Measurements from ENCODE around the gene KIF26B.

DNA sequence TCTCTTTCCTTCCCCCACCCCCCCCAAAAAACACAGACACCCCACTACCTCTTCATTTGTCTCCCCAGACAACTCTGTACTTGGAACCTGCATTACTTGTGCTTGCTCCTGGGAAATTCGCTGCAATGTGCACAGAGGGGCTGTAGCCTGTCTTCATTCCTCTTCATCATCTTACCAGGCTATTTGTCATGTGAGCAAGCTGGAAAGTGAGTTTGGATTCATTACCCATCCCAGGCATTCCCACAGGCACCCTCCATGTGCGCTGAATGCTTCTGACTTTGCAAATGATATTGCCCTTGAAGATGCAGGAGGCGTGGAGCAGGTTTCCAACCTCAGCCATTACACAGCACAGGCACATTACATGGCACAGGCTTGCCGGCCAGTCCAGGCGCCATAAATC is 494.9 kb downstream of the KIF26B start:
- TF ChIP-seq, protein P1, sequence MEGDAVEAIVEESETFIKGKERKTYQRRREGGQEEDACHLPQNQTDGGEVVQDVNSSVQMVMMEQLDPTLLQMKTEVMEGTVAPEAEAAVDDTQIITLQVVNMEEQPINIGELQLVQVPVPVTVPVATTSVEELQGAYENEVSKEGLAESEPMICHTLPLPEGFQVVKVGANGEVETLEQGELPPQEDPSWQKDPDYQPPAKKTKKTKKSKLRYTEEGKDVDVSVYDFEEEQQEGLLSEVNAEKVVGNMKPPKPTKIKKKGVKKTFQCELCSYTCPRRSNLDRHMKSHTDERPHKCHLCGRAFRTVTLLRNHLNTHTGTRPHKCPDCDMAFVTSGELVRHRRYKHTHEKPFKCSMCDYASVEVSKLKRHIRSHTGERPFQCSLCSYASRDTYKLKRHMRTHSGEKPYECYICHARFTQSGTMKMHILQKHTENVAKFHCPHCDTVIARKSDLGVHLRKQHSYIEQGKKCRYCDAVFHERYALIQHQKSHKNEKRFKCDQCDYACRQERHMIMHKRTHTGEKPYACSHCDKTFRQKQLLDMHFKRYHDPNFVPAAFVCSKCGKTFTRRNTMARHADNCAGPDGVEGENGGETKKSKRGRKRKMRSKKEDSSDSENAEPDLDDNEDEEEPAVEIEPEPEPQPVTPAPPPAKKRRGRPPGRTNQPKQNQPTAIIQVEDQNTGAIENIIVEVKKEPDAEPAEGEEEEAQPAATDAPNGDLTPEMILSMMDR (IDR thresholded peaks at IDR 0.05): no peak
- TF ChIP-seq POLR2A (IDR thresholded peaks at IDR 0.05): no peak
